HG03064 (cell line): ENCODE data around the gene LRRC32.

ENCODE experiments used
- ATAC-seq: cut with Tn5 transposase; IDR thresholded peaks from one replicate; pipeline ENCODE4 v1.9.1; 2021; ENCODE audit warnings: low read depth; ENCODE audit not compliant: unreplicated experiment

LRRC32 gene

GRCh38 chr11:76665921-76666351, 4.6 kb downstream of the LRRC32 start:
- no peak for ATAC-seq

GRCh38 chr11:76665172-76665571, 5.4 kb downstream of the LRRC32 start:
- ATAC-seq, result no peak

GRCh38 chr11:76664578-76665061, 5.9 kb downstream of the LRRC32 start:
- ATAC-seq, result no peak

- no peak for ATAC-seq
Measured at GRCh38 chr11:76663912-76664440, 6.6 kb downstream of the LRRC32 start.

- ATAC-seq, result no peak
Measured at GRCh38 chr11:76663486-76663810, 7.1 kb downstream of the LRRC32 start.

- no peak for ATAC-seq
Measured at GRCh38 chr11:76662656-76663485, 7.7 kb downstream of the LRRC32 start.

GRCh38 chr11:76661834-76662434, 8.6 kb downstream of the LRRC32 start:
- no peak for ATAC-seq

GRCh38 chr11:76661306-76661751, 9.2 kb downstream of the LRRC32 start:
- ATAC-seq, result no peak

GRCh38 chr11:76660533-76661305, 9.8 kb downstream of the LRRC32 start:
- ATAC-seq, result no peak

GRCh38 chr11:76659672-76660532, 10.6 kb downstream of the LRRC32 start:
- ATAC-seq, result no peak

- no peak for ATAC-seq
Measured at GRCh38 chr11:76658651-76659650, 11.6 kb downstream of the LRRC32 start.

GRCh38 chr11:76658231-76658630, 12.3 kb downstream of the LRRC32 start:
- ATAC-seq, result no peak

- ATAC-seq, result no peak
Measured at GRCh38 chr11:76657187-76658170, 13.1 kb downstream of the LRRC32 start.

- ATAC-seq, result no peak
Measured at GRCh38 chr11:76656571-76657081, 13.9 kb downstream of the LRRC32 start.

GRCh38 chr11:76656050-76656531, 14.5 kb downstream of the LRRC32 start:
- ATAC-seq, result no peak

GRCh38 chr11:76655501-76656049, 15.0 kb downstream of the LRRC32 start:
- no peak for ATAC-seq

- ATAC-seq, result no peak
Measured at GRCh38 chr11:76654980-76655379, 15.6 kb downstream of the LRRC32 start.
